PC-3 (cell line): ENCODE results near the gene HECTD1. TPM values are rescaled to one million over a fixed set of nuclear protein-coding genes. Genes with fewer than 3 reads are reported as not detected.
"Not testable (repeated sequence)": the region's sequence is repeated elsewhere in the genome, so short reads cannot be mapped to it uniquely, and the experiment has no call there.

Experiments used
- ATAC-seq: fragments of 200-7000 bp; cut with Tn5 transposase; 2 replicates; pipeline ENCODE4 v1.9.1; 2020; ENCODE audit warnings: mild to moderate bottlenecking, moderate library complexity
- BruUV-seq: library from RNA; stranded (reverse); fragments of 400-500 nt; replicated peaks from 2 replicates; lab custom pipeline; 2021; lab: Mats Ljungman, UMichigan
- CTCF ChIA-PET: fragments of 300-600 bp; sonication (Branson Sonifier 250); formaldehyde crosslinking; loops from one replicate; lab custom pipeline; 2022; ENCODE audit warnings: antibody characterized with exemption; lab: Charles Lee
- POLR2A ChIA-PET: fragments of 300-600 bp; sonication (Branson Sonifier 250); formaldehyde crosslinking; loops from one replicate; lab custom pipeline; 2022; ENCODE audit warnings: antibody characterized with exemption; ENCODE audit not compliant: unreplicated experiment; lab: Charles Lee
- DNase-seq: peaks from one replicate; pipeline ENCODE4 v3.0.0-alpha.2; 2015
- H2AFZ ChIP-seq: fragments of 300-600 bp; sonication (generic); 2 replicates; pipeline ENCODE4 v1.6.0; 2016; ENCODE audit warnings: antibody characterized with exemption, low read length
- H3F3A ChIP-seq: fragments of 300-600 bp; sonication (generic); one replicate; pipeline ENCODE4 v1.6.0; 2017; ENCODE audit warnings: antibody characterized with exemption, low read length, control low read depth, mild to moderate bottlenecking; ENCODE audit not compliant: unreplicated experiment
- H3K27ac ChIP-seq: fragments of 300-600 bp; sonication (generic); 2 replicates; pipeline ENCODE4 v1.5.1; 2016; ENCODE audit warnings: mild to moderate bottlenecking, low read length
- H3K27me3 ChIP-seq: fragments of 300-600 bp; sonication (generic); 2 replicates; pipeline ENCODE4 v1.6.1; 2016; ENCODE audit warnings: low read length, mixed read lengths
- H3K36me3 ChIP-seq: fragments of 300-600 bp; sonication (generic); 2 replicates; pipeline ENCODE4 v1.6.1; 2016; ENCODE audit warnings: low read depth, mixed run types, low read length, mixed read lengths
- H3K4me1 ChIP-seq: fragments of 300-600 bp; sonication (generic); 2 replicates; pipeline ENCODE4 v1.5.1; 2016; ENCODE audit warnings: low read length; ENCODE audit not compliant: insufficient read depth
- H3K4me2 ChIP-seq: fragments of 300-600 bp; sonication (generic); 2 replicates; pipeline ENCODE4 v1.6.0; 2016; ENCODE audit warnings: low read length
- H3K4me3 ChIP-seq: fragments of 300-600 bp; sonication (generic); 2 replicates; pipeline ENCODE4 v1.5.1; 2016; ENCODE audit warnings: mild to moderate bottlenecking, low read length, mixed read lengths
- H3K79me2 ChIP-seq: fragments of 300-600 bp; sonication (generic); 2 replicates; pipeline ENCODE4 v1.6.1; 2017; ENCODE audit warnings: low read length, mixed read lengths
- H3K9ac ChIP-seq: fragments of 300-600 bp; sonication (generic); 2 replicates; pipeline ENCODE4 v1.6.0; 2016; ENCODE audit warnings: mild to moderate bottlenecking, low read length
- H3K9me2 ChIP-seq: fragments of 300-600 bp; sonication (generic); replicated peaks from 2 replicates; pipeline ENCODE4 v1.6.1; 2016; ENCODE audit warnings: mixed run types, low read length, mixed read lengths
- H3K9me3 ChIP-seq: fragments of 300-600 bp; sonication (generic); 2 replicates; pipeline ENCODE4 v1.6.1; 2016; ENCODE audit warnings: low read length, mixed read lengths
- H4K20me1 ChIP-seq: fragments of 300-600 bp; sonication (generic); 2 replicates; pipeline ENCODE4 v1.6.1; 2016; ENCODE audit warnings: low read length, mixed read lengths
- CTCF ChIP-seq: fragments of 300-600 bp; sonication (generic); conservative IDR thresholded peaks from 2 replicates; pipeline ENCODE4 v1.5.1; 2017; ENCODE audit warnings: antibody characterized with exemption, low read depth, mild to moderate bottlenecking, low read length
- EZH2 ChIP-seq: fragments of 300-600 bp; sonication (generic); IDR thresholded peaks from one replicate; pipeline ENCODE4 v1.6.1; 2017; ENCODE audit warnings: antibody characterized with exemption, mild to moderate bottlenecking, low read length; ENCODE audit not compliant: unreplicated experiment
- EZH2phosphoT487 ChIP-seq: fragments of 300-600 bp; sonication (generic); IDR thresholded peaks from 2 replicates; pipeline ENCODE4 v1.6.1; 2018; ENCODE audit warnings: mild to moderate bottlenecking, antibody characterized with exemption, low read length, borderline replicate concordance
- intact Hi-C: fragments of 100-400 bp; cut with micrococcal nuclease; formaldehyde crosslinking; loops from 2 replicates; pipeline ENCODE4 v1.9.0; 2023
- total RNA-seq: library from RNA; depleted of rRNA; stranded (reverse); fragments of >200 nt; gene quantifications from 2 replicates; pipeline ENCODE4 v1.2.3, GENCODE V29; 2014

The HECTD1 gene
- total RNA-seq, 1 experiment from 2014 or later = 152 TPM

- H3K9me3 ChIP-seq = no peaks in the 10 kb centered on the region
- H3K27me3 ChIP-seq = no peaks in the 10 kb centered on the region
- H3F3A ChIP-seq = peaks cover 7% of the 10 kb centered on the region
- peaks cover 37% of the 10 kb centered on the region for H3K4me1 ChIP-seq
- ATAC-seq (no peak), DNase-seq (no peak)
- 0 out of 2 replicates have a peak overlapping the region, but pooled peaks have one; percentile 25 for H2AFZ ChIP-seq
- no peak overlapping the region for H3K27ac ChIP-seq
- POLR2A ChIA-PET = interaction anchor here (0.6 kb wide), 1 partner anchor 23 kb away, joined by 5 read pairs; no protein-coding TSS in a partner anchor
- no peak for TF ChIP-seq EZH2phosphoT487
- no peak for TF ChIP-seq EZH2
- TF ChIP-seq CTCF = no peak
- no peaks in the 10 kb centered on the region for H4K20me1 ChIP-seq
- no peaks in the 10 kb centered on the region for H3K9me2 ChIP-seq
- CTCF ChIA-PET = interaction anchor here (1.7 kb wide), 1 partner anchor 24 kb away, joined by 6 read pairs; the partner anchor contains the start of gene HECTD1
- H3K79me2 ChIP-seq = no peaks in the 10 kb centered on the region
- no peak overlapping the region for H3K4me2 ChIP-seq
- no TSS peak for BruUV-seq
- no peak overlapping the region for H3K9ac ChIP-seq
- H3K36me3 ChIP-seq = no peaks in the 10 kb centered on the region
- no peak overlapping the region for H3K4me3 ChIP-seq
- intact Hi-C loops = no loop called here
These were observed 24.5 kb upstream of the HECTD1 start for GRCh38 chr14:31232081-31232480.

- peaks cover 37% of the 10 kb centered on the region for H3K4me1 ChIP-seq
- H3K9ac ChIP-seq, H4K20me1 ChIP-seq, H2AFZ ChIP-seq, H3K27ac ChIP-seq, H3K9me2 ChIP-seq, ATAC-seq, H3K9me3 ChIP-seq, H3K4me3 ChIP-seq, H3K36me3 ChIP-seq, H3K79me2 ChIP-seq, intact Hi-C loops, H3K27me3 ChIP-seq, DNase-seq, H3K4me2 ChIP-seq, H3F3A ChIP-seq, BruUV-seq: not testable (repeated sequence)
- POLR2A ChIA-PET = interaction anchor here (0.6 kb wide), 1 partner anchor 22 kb away, joined by 5 read pairs; no protein-coding TSS in a partner anchor
- CTCF ChIA-PET = interaction anchor here (1.7 kb wide), 1 partner anchor 23 kb away, joined by 6 read pairs; the partner anchor contains the start of gene HECTD1
These were observed 23.7 kb upstream of the HECTD1 start for GRCh38 chr14:31231272-31231671.

GRCh38 chr14:31230573-31230958, 23.0 kb upstream of the HECTD1 start:
- H3K4me1 ChIP-seq = peaks cover 37% of the 10 kb centered on the region
- no peak for TF ChIP-seq EZH2phosphoT487
- TF ChIP-seq CTCF = no peak
- no peak for TF ChIP-seq EZH2
- peak overlapping the region; percentile 50; the same call in 1 of the 2 replicates for H3K4me2 ChIP-seq
- H3K9ac ChIP-seq = peak overlapping the region; percentile 7; the same call in 1 of the 2 replicates
- H4K20me1 ChIP-seq = no peaks in the 10 kb centered on the region
- ATAC-seq (no peak), DNase-seq (no peak)
- POLR2A ChIA-PET = no interaction called here
- no peaks in the 10 kb centered on the region for H3K9me3 ChIP-seq
- no TSS peak for BruUV-seq
- no peaks in the 10 kb centered on the region for H3K36me3 ChIP-seq
- CTCF ChIA-PET = interaction anchor here (1.7 kb wide), 1 partner anchor 23 kb away, joined by 6 read pairs; the partner anchor contains the start of gene HECTD1
- H2AFZ ChIP-seq = no peak overlapping the region
- H3K4me3 ChIP-seq = no peak overlapping the region
- no peaks in the 10 kb centered on the region for H3K9me2 ChIP-seq
- H3K27ac ChIP-seq = peak overlapping the region; percentile 44
- H3F3A ChIP-seq = peaks cover 7% of the 10 kb centered on the region
- H3K27me3 ChIP-seq = no peaks in the 10 kb centered on the region
- intact Hi-C loops = no loop called here
- no peaks in the 10 kb centered on the region for H3K79me2 ChIP-seq
